HEK293T (cell line): ENCODE results near the gene NT5DC4.

ENCODE experiments used
- ARNT ChIP-seq: fragments of 450-650 bp; IDR thresholded peaks from 2 replicates; pipeline ENCODE4 v1.6.1; 2017; ENCODE audit warnings: mild to moderate bottlenecking
- BHLHE40 ChIP-seq: fragments of 450-650 bp; IDR thresholded peaks from 2 replicates; pipeline ENCODE4 v1.6.1; 2016; ENCODE audit warnings: mild to moderate bottlenecking, moderate library complexity, borderline replicate concordance
- CTBP1 ChIP-seq: fragments of 450-650 bp; IDR thresholded peaks from 2 replicates; pipeline ENCODE4 v1.6.1; 2016; ENCODE audit warnings: borderline replicate concordance
- FOXA1 ChIP-seq: fragments of 450-650 bp; IDR thresholded peaks from 2 replicates; pipeline ENCODE4 v1.6.1; 2016; ENCODE audit warnings: mild to moderate bottlenecking
- FOXM1 ChIP-seq: fragments of 450-650 bp; IDR thresholded peaks from 2 replicates; pipeline ENCODE4 v1.6.1; 2017; ENCODE audit warnings: mild to moderate bottlenecking, borderline replicate concordance
- HDGF ChIP-seq: fragments of 450-650 bp; IDR thresholded peaks from 2 replicates; pipeline ENCODE4 v1.6.1; 2017; ENCODE audit warnings: antibody characterized with exemption, borderline replicate concordance
- L3MBTL2 ChIP-seq: fragments of 450-650 bp; conservative IDR thresholded peaks from 2 replicates; pipeline ENCODE4 v1.6.1; 2016; ENCODE audit warnings: mild to moderate bottlenecking
- NFRKB ChIP-seq: fragments of 450-650 bp; IDR thresholded peaks from 2 replicates; pipeline ENCODE4 v1.6.1; 2016; ENCODE audit warnings: mild to moderate bottlenecking, moderate library complexity
- SP1 ChIP-seq: fragments of 450-650 bp; IDR thresholded peaks from 2 replicates; pipeline ENCODE4 v1.6.1; 2017
- SUZ12 ChIP-seq: fragments of 450-650 bp; IDR thresholded peaks from 2 replicates; pipeline ENCODE4 v1.6.1; 2016; ENCODE audit warnings: mild to moderate bottlenecking
- TARDBP ChIP-seq: fragments of 450-650 bp; IDR thresholded peaks from 2 replicates; pipeline ENCODE4 v1.6.1; 2016
- ZNF384 ChIP-seq: fragments of 450-650 bp; IDR thresholded peaks from 2 replicates; pipeline ENCODE4 v1.6.1; 2016
- TF ChIP-seq, protein P1 (sequence below): fragments of 450-650 bp; IDR thresholded peaks from 2 replicates; pipeline ENCODE4 v1.6.1; 2016

DNA sequence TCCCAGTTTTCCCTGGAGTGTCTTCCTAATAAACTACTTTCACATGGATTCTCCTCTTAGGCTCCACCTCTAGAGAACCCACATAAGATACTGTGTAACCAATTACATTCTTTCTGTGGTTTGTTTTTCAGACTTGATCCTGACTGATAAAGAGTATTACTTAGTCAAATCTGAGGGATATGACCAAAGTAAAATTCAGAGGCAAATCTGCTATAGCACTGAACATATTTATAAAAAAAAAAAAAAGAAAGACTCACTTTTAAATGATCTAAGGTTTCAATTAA is 29.7 kb downstream of the NT5DC4 start:
- no peak for TF ChIP-seq BHLHE40
- TF ChIP-seq CTBP1 = no peak
- no peak for TF ChIP-seq TARDBP
- TF ChIP-seq FOXM1 = no peak
- no peak for TF ChIP-seq HDGF
- no peak for TF ChIP-seq L3MBTL2
- no peak for TF ChIP-seq SP1
- TF ChIP-seq ARNT = no peak
- TF ChIP-seq NFRKB = no peak
- no peak for TF ChIP-seq FOXA1
- TF ChIP-seq, protein P1, sequence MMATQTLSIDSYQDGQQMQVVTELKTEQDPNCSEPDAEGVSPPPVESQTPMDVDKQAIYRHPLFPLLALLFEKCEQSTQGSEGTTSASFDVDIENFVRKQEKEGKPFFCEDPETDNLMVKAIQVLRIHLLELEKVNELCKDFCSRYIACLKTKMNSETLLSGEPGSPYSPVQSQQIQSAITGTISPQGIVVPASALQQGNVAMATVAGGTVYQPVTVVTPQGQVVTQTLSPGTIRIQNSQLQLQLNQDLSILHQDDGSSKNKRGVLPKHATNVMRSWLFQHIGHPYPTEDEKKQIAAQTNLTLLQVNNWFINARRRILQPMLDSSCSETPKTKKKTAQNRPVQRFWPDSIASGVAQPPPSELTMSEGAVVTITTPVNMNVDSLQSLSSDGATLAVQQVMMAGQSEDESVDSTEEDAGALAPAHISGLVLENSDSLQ = no peak
- TF ChIP-seq ZNF384 = no peak
- no peak for TF ChIP-seq SUZ12
